Psoas muscle (tissue), 8 donors: ENCODE results near the gene TAMALIN. TPM values are rescaled to one million over a fixed set of nuclear protein-coding genes. Genes with fewer than 3 reads are reported as not detected.

Experiments used
- ATAC-seq, 4 donors: fragments of 200-7000 bp; cut with Tn5 transposase; one replicate each; pipeline ENCODE4 v1.9.1; 2020; ENCODE audit warnings: moderate library complexity in 3 of 4, mild to moderate bottlenecking in 2 of 4
- DNase-seq, 2 donors: peaks; one replicate each; pipeline ENCODE4 v3.0.0-alpha.2; 2020
- H3K27ac ChIP-seq: fragments of 200-600 bp; one replicate; pipeline ENCODE4 v1.8.0; 2022
- H3K27me3 ChIP-seq, 3 donors: fragments of 200-600 bp in 1 of 3; one replicate each; pipeline versions ENCODE4 v1.6.1 to v1.8.0; 2013 to 2022; ENCODE audit warnings: low read length in 2 of 3, mild to moderate bottlenecking in 2 of 3, moderate library complexity in 1 of 3; ENCODE audit not compliant: insufficient read depth in 3 of 3
- H3K36me3 ChIP-seq, 2 donors: fragments of 200-600 bp in 1 of 2; one replicate each; pipeline versions ENCODE4 v1.6.1 to v1.8.0; 2013 to 2022; ENCODE audit warnings: low read depth in 1 of 2, mild to moderate bottlenecking in 1 of 2, moderate library complexity in 1 of 2; ENCODE audit not compliant: insufficient read depth in 1 of 2
- H3K4me1 ChIP-seq: fragments of 200-600 bp; one replicate; pipeline ENCODE4 v1.8.0; 2022
- H3K4me3 ChIP-seq: fragments of 200-600 bp; one replicate; pipeline ENCODE4 v1.8.0; 2022; ENCODE audit warnings: mild to moderate bottlenecking
- H3K9me3 ChIP-seq: fragments of 200-600 bp; one replicate; pipeline ENCODE4 v1.8.0; 2022
- WGBS, 3 donors: extraction: QIAGEN DNeasy Blood & Tissue Kit; methylation state at CpG; one replicate each; pipeline versions ENCODE4 v1.1.6 to v1.1.7; 2013; 5-methylcytosine and 5-hydroxymethylcytosine counted together
- intact Hi-C, 2 donors: fragments of 100-400 bp; cut with DNase I; formaldehyde crosslinking; loops; one replicate each; pipeline versions ENCODE4 v1.11.0 to v1.14.2; 2022
- polyA plus RNA-seq, 3 donors: library from polyadenylated mRNA; stranded (reverse); fragments of 200-250 nt; gene quantifications; one replicate each; pipeline ENCODE4 v1.2.3, GENCODE V29; 2013
- total RNA-seq, 4 donors: library from RNA; stranded (reverse); fragmentation: NEBNext Ultra II Directional in 2 of 4; extraction: Animal tissue kit (Norgen Biotek cat#: 25700) in 2 of 4; gene quantifications; one replicate each; pipeline versions ENCODE4 v1.2.1 to v1.2.4, GENCODE V29; 2021 to 2023
- TF ChIP-seq, protein P1 (sequence below): fragments of 200-600 bp; IDR thresholded peaks from one replicate; pipeline ENCODE4 v1.8.0; 2022; ENCODE audit warnings: antibody characterized with exemption
- donor health status: healthy with polysubstance abuse.
- donor health status: DM: no; HTN: no; CAD: no; lungs with moderate emphysema.
- donor health status: Bipolar disorder and iron deficiency.
- donor health status: healthy.
- donor health status: DM: yes; HTN: yes; CAD: no.
- donor health status: DM: no; HTN: no; CAD: no.
- donor health status: DM: no; HTN: no; CAD: no.
- donor health status: DM: yes; HTN: yes; CAD: no.

The TAMALIN gene
- total and polyA plus RNA-seq, 7 donors = 5.5 to 12.8 (median 9.6) TPM

DNA sequence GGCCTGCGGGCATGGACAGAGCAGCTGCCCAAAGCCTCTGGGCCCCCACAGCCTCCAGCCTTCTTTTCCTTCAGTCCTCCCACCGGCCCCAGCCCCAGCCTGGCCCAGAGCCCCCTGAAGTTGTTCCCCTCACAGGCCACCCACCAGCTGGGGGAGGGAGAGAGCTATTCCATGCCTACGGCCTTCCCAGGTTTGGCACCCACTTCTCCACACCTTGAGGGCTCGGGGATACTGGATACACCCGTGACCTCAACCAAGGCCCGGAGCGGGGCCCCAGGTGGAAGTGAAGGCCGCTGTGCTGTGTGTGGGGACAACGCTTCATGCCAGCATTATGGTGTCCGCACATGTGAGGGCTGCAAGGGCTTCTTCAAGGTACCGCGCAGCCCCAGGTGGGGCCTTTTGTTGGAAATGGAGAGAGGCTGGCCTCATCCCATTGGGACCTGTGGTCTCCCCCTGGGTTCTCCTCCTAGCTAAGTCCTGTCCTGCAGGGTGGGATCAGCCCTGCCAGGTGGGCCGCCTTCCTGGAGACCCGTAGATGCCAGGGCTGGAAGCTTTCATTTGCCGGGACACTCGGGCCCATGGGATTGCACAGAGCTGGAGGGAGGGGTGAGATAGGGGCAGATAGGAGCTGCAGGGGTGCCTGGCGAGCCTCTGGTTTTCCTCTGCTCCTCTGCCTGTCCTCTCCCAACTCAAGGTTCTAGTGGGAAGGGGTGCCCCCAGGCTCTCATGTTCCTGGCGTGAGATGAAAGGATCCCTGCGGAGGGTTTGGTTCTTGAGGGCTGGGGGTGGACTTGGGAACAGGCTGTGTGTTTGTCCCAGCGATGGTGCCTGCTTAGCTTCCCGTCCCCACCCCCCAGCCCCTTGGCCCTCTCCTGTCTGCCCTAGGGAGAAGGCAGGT lies 48.3 kb downstream of the TAMALIN start:
- H3K27ac ChIP-seq = peak overlapping the region; percentile 93
- 78 to 91% (median 82%) methylated on average over 20 to 21 of the region's 21 CpGs for WGBS, 3 donors
- H3K4me1 ChIP-seq = peaks cover 19% of the 10 kb centered on the region
- H3K9me3 ChIP-seq = no peaks in the 10 kb centered on the region
- H3K4me3 ChIP-seq = no peak overlapping the region
- DNase-seq (no peak), ATAC-seq (no peak)
- intact Hi-C loops = no loop called here
- H3K27me3 ChIP-seq = no peaks in the 10 kb centered on the region
- peaks cover 4 to 58% of the 10 kb centered on the region in 2 donors for H3K36me3 ChIP-seq
- TF ChIP-seq, protein P1, sequence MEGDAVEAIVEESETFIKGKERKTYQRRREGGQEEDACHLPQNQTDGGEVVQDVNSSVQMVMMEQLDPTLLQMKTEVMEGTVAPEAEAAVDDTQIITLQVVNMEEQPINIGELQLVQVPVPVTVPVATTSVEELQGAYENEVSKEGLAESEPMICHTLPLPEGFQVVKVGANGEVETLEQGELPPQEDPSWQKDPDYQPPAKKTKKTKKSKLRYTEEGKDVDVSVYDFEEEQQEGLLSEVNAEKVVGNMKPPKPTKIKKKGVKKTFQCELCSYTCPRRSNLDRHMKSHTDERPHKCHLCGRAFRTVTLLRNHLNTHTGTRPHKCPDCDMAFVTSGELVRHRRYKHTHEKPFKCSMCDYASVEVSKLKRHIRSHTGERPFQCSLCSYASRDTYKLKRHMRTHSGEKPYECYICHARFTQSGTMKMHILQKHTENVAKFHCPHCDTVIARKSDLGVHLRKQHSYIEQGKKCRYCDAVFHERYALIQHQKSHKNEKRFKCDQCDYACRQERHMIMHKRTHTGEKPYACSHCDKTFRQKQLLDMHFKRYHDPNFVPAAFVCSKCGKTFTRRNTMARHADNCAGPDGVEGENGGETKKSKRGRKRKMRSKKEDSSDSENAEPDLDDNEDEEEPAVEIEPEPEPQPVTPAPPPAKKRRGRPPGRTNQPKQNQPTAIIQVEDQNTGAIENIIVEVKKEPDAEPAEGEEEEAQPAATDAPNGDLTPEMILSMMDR = no peak

DNA sequence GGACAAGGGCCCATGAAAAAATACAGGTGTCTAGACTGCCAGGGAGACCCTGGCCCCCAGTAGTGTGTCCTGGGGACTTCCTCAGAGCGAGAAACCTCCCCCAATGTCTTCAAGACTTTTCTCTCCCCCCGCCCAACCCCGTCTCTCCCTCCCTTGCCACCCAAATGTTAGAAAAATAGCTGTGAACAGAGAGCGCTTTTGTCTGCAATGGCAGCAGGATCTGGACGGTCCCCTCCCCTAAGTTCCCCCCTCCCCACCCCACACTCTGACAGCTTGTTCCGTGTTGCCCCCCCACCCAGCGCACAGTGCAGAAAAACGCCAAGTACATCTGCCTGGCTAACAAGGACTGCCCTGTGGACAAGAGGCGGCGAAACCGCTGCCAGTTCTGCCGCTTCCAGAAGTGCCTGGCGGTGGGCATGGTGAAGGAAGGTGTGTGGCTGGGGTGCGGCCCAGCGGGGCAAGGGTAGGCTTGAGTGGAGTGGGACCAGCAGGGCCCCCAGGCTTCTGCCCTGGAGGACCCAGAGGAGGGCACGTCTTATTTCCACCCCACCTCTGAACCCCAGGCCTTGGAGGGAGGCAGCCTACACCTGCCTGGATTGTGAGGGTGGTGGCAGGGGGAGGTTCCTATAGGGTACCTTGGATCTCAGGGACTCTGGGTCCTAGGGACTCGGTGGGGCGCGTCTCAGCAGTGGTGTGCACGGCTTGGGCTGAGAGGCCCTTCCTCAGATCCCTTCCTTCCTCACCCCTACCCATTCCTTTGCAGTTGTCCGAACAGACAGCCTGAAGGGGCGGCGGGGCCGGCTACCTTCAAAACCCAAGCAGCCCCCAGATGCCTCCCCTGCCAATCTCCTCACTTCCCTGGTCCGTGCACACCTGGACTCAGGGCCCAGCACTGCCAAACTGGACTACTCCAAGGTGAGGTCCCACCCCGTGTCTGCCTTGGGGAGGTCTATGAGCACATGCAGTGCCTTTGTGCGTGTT lies 49.3 kb downstream of the TAMALIN start:
- Histone ChIP-seq H3K9me3 (no peaks in the 10 kb centered on the region), H3K36me3 (peaks cover 4 to 58% of the 10 kb centered on the region in 2 donors), H3K27ac (peak overlapping the region; percentile 93), H3K4me1 (peaks cover 14% of the 10 kb centered on the region), H3K27me3 (no peaks in the 10 kb centered on the region), H3K4me3 (no peak overlapping the region)
- ATAC-seq (no peak), DNase-seq (no peak)
- intact Hi-C loops = no loop called here
- 70 to 87% (median 78%) methylated on average over 26 to 27 of the region's 27 CpGs for WGBS, 3 donors
- TF ChIP-seq, protein P1 = no peak

DNA sequence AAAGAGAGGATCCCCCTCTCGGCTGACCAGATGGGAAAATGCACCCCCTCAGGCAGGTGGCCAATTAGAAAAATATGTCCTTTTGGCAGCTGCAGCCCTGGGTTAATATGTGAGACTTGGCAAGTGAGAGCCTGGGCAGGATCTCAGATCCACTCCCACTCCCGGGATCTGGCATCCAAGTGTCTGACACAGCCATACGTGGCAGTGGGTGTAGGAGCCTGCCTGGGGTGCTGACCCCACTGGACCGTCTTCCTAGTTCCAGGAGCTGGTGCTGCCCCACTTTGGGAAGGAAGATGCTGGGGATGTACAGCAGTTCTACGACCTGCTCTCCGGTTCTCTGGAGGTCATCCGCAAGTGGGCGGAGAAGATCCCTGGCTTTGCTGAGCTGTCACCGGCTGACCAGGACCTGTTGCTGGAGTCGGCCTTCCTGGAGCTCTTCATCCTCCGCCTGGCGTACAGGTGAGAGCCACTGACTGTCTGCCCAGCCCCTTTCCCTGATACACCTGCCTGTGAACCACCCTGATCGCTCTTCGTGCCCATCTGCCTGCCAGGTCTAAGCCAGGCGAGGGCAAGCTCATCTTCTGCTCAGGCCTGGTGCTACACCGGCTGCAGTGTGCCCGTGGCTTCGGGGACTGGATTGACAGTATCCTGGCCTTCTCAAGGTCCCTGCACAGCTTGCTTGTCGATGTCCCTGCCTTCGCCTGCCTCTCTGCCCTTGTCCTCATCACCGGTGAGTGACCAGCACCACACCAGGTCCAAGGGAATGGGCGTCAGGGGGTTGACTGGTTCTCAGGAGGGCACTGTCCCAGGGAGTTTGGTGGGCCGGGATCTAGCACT lies 50.3 kb downstream of the TAMALIN start:
- H3K27ac ChIP-seq = peak overlapping the region; percentile 21
- 63 to 74% (median 68%) methylated on average over 23 of the region's 23 CpGs for WGBS, 3 donors
- no peaks in the 10 kb centered on the region for H3K27me3 ChIP-seq
- no peak overlapping the region for H3K4me3 ChIP-seq
- DNase-seq = no peak
- TF ChIP-seq, protein P1 = no peak
- peaks cover 14% of the 10 kb centered on the region for H3K4me1 ChIP-seq
- no peaks in the 10 kb centered on the region for H3K9me3 ChIP-seq
- peaks cover 4 to 58% of the 10 kb centered on the region in 2 donors for H3K36me3 ChIP-seq
- ATAC-seq = no peak
- intact Hi-C loops = no loop called here
